ENCODE measurements around the gene C9orf40.

The C9orf40 gene

GRCh38 chr9:74940600-74940999 is 12.1 kb downstream of the C9orf40 start:
- DNase-seq (ENCODE audit: low spot score), result peak; percentile 66

- no peak for DNase-seq (ENCODE audit: low spot score)
Observed at GRCh38 chr9:74935008-74935407, 17.7 kb downstream of the C9orf40 start.

- no peak for DNase-seq (ENCODE audit: low spot score)
Observed at GRCh38 chr9:74921737-74922136, 31.0 kb downstream of the C9orf40 start.

- DNase-seq (ENCODE audit: low spot score), result no peak
Observed at GRCh38 chr9:74920944-74921626, 31.6 kb downstream of the C9orf40 start.

- DNase-seq (ENCODE audit: low spot score), result no peak
Observed at GRCh38 chr9:74910036-74910435, 42.7 kb downstream of the C9orf40 start.

GRCh38 chr9:74908665-74909064 is 44.0 kb downstream of the C9orf40 start:
- no peak for DNase-seq (ENCODE audit: low spot score)

- no peak for DNase-seq (ENCODE audit: low spot score)
Observed at GRCh38 chr9:74907085-74907484, 45.6 kb downstream of the C9orf40 start.

GRCh38 chr9:74901001-74901400 is 51.7 kb downstream of the C9orf40 start:
- DNase-seq (ENCODE audit: low spot score), result no peak

Measured in LoVo (cell line).